Measurements from ENCODE around the gene GJB6.

GRCh38 chr13:20217168-20217567 is 15.0 kb downstream of the GJB6 start:
- no peak for TF ChIP-seq CTCF (conservative IDR thresholded peaks at IDR 0.05)
- no peak for TF ChIP-seq ZFX (IDR thresholded peaks at IDR 0.05)

Measured in C4-2B (cell line).